H54 (cell line): ENCODE measurements around the gene CYP4F12.

Experiments
- DNase-seq: peaks from one replicate; pipeline ENCODE4 v3.0.0; 2011; ENCODE audit warnings: low spot score, mixed read lengths; ENCODE audit not compliant: insufficient read length
- FAIRE-seq: peaks from 3 replicates; lab custom pipeline; 2011; peaks lifted over from hg19 to GRCh38; lab: Jason Lieb, UNC
- POLR2A ChIP-seq: IDR thresholded peaks from 2 replicates; pipeline ENCODE4 v1.6.1; 2011; ENCODE audit warnings: low read depth, mild to moderate bottlenecking, low read length

CYP4F12 gene

DNA sequence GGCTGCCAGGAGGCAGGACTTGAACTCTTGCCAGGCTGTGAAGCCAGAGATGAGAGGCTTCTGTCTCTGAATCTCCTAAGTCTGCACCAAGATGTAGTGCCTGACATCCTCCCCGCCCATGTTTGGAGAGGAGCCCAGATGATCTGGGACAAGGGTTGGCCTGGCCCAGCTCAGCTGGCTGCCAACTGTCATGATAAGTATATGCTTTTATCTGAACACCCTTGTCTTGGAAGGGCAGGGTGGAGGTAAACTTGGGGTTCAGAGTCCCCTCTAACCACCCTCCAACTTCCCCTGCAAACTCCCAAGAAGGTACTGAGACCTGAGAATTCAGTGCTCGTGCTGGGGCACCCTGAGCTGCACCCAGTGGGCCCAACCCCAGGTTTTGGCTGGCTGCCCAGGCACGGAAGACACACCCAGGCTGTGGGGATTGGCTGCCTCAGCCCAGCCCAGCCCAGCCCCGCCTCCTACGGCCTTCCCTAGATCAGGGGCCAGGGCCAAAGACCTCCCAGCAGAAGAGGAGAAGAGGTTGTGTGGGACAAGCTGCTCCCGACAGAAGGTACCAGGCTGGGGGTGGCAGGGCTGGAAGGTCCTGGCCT lies at the start of gene CYP4F12:
Gene CYP4F12, plus strand, starts transcription at position 508 of the 596 bp plus-strand sequence. CDS start 443 bp downstream, outside the sequence.
- FAIRE-seq (peak; percentile 64), DNase-seq (peak; percentile 68)
- no peak for TF ChIP-seq POLR2A

GRCh38 chr19:15623711-15624318 lies 49.1 kb upstream of the CYP4F12 start:
- FAIRE-seq: no peak
- no peak for DNase-seq
- TF ChIP-seq POLR2A: no peak

GRCh38 chr19:15628236-15629002 lies 44.5 kb upstream of the CYP4F12 start:
- DNase-seq: no peak
- no peak for FAIRE-seq
- no peak for TF ChIP-seq POLR2A

DNA sequence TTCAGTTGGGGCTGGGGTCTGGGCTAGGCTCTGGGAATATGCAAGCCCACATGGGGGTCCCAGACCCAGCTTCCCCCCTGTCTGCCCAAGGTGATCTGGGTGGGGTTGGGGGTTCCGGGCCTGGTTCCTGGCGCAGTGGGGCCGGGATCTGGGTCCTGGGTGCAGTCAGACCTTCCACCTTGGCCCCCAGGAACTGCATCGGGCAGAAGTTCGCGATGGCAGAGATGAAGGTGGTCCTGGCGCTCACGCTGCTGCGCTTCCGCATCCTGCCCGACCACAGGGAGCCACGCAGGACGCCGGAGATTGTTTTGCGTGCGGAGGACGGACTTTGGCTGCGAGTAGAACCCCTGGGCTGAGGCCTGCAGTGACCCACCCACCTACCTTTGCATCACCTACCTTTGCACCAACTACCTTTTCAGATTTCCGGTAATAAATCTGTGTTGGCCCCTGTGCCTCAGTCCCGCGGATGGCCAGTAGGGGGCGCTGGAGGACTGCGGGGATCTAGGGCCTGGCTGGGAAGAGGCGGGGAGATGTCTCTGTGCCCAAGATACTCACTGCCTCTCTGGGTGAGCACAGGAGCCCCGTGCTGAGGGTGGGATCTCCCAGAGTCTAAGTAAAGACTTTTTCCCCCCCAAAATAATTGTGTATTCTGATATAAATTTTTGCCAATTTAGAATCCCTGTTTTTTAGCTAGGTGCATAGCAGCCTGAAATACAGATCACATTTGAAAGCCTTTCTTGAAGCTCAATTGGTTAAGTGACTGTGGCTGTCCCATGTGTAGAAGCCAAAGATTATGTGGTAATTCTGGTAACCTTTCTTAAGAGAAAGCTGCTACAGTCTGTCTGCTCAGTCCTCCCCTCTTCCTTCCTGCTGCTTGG lies 43.6 kb upstream of the CYP4F12 start:
- DNase-seq (peak; percentile 77), FAIRE-seq (peak; percentile 79)
- no peak for TF ChIP-seq POLR2A

DNA sequence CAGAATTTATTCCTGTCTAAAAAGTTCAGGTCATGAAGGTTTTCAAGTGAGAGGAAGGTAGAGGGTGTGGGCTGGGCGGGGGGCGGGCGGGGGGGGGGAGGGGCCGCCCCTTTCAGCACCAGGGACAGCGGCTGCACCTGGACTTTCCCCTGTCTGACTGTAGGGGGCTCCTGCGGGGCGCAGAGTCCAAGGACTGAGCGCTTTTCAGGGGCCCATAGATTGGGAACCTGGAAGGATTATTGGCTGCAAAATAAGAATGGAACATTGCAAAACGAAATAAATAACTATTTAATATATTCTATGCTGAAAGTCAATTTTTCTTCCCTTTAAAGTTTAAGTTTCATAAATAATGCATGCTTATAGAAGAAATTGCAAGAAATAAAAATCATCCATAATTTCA lies 41.1 kb upstream of the CYP4F12 start:
- no peak for FAIRE-seq
- DNase-seq: no peak
- TF ChIP-seq POLR2A: no peak

GRCh38 chr19:15633082-15633835 lies 39.6 kb upstream of the CYP4F12 start:
- no peak for DNase-seq
- no peak for FAIRE-seq
- TF ChIP-seq POLR2A: no peak

- no peak for DNase-seq
- no peak for FAIRE-seq
- no peak for TF ChIP-seq POLR2A
These were observed 38.8 kb upstream of the CYP4F12 start for GRCh38 chr19:15634105-15634504.

DNA sequence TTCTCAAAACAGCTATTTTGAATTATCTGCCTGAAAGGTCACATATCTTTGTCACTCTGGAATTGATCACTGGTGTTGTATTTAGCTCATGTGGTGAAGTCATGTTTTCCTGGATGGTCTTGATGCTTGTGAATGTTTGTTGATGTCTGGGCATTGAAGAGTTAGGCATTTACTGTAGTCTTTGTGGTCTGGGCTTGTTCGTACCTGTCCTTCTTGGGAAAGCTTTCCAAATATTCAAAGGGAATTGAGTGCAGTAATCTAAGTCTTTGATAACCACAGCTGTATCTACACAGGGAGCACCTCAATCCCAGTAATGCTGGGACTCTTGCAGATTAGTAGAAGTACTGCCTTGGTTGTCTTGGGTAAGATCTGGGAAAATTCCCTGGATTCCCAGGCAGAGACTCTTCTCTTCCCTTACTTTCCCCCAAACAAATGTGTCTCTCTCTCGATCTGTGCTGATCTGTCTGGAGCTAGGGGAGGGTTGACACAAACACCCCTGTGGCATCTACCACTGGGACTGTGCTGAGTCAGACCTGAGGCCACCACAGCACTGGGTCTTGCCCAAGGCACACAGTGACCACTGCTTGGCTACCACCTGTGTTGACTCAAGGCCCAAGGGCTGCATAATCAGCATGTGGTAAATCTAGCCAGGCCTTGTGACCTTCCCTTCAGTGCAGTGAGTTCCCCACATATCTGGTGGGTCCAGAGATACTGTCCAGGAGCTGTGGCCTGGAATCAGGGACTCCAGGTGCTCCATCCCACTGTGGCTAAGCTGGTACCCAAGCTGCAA lies 37.7 kb upstream of the CYP4F12 start:
- TF ChIP-seq POLR2A: no peak
- DNase-seq: no peak
- no peak for FAIRE-seq

- no peak for FAIRE-seq
- no peak for DNase-seq
- TF ChIP-seq POLR2A: no peak
These were observed 36.9 kb upstream of the CYP4F12 start for GRCh38 chr19:15636026-15636425.

GRCh38 chr19:15639596-15639995 lies 33.3 kb upstream of the CYP4F12 start:
- no peak for TF ChIP-seq POLR2A
- DNase-seq (no peak), FAIRE-seq (no peak)

- FAIRE-seq (peak; percentile 88), DNase-seq (peak; percentile 89)
- TF ChIP-seq POLR2A: no peak
These were observed 32.5 kb upstream of the CYP4F12 start, which contains the start of gene CYP4F3 for GRCh38 chr19:15640294-15640903. CYP4F3 (plus strand) TSS chr19:15640897; CDS start chr19:15641416, 519 bp downstream.
